ENCODE results near the gene KCNB1. TPM values are rescaled to one million over a fixed set of nuclear protein-coding genes. Genes with fewer than 3 reads are reported as not detected.
A peak's percentile ranks its signal among the peaks of the same experiment; 100 is the strongest.

Gene KCNB1
- total RNA-seq, 4 donors from 2014 or later: 3.9 to 11.7 (median 6.7) TPM

DNA sequence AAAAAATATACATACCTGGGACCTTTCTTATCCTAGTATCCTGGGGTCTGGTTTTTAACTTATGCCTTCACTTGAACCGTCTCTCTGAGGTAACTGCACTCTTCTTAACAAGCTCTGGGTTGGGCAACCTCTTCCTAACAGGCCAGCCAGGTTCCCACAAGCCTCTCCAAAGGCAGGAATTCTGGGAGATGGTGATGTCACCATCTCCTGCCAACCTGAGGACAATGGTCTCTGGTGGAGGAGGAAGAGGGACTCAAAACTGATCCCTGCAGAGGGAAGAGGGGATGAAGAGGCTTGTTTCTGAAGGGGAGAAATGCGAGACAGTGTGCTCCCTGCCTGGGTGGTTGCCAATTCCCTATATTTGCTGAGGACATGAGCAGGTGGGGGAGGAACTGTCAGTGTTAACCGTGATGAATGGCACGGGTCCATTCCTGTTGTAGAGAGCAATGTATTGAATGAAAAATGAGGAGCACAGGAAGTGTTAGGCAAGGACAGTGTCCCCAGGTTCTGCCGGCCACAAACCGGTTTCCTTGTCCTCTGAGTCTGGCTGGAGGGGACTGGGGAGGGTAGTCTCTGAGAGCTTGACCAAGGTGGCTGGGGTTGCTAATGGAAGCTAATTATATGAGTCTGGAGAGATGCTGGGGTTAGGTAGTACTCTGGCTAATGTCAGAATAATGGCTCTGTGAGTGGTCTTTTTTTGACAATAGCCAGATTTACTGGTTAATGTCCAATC lies 95.5 kb downstream of the KCNB1 start:
- peak overlapping the region in 1 of 4 donors; percentile 6 for H3K27ac ChIP-seq
- H3K4me3 ChIP-seq: no peak overlapping the region
- 58 to 63% methylated on average over 6 of the region's 6 CpGs for WGBS, 2 donors
- TF ChIP-seq EP300 (IDR thresholded peaks at IDR 0.05) (no peak), POLR2A (IDR thresholded peaks at IDR 0.05) (no peak)
- TF ChIP-seq, protein P1, sequence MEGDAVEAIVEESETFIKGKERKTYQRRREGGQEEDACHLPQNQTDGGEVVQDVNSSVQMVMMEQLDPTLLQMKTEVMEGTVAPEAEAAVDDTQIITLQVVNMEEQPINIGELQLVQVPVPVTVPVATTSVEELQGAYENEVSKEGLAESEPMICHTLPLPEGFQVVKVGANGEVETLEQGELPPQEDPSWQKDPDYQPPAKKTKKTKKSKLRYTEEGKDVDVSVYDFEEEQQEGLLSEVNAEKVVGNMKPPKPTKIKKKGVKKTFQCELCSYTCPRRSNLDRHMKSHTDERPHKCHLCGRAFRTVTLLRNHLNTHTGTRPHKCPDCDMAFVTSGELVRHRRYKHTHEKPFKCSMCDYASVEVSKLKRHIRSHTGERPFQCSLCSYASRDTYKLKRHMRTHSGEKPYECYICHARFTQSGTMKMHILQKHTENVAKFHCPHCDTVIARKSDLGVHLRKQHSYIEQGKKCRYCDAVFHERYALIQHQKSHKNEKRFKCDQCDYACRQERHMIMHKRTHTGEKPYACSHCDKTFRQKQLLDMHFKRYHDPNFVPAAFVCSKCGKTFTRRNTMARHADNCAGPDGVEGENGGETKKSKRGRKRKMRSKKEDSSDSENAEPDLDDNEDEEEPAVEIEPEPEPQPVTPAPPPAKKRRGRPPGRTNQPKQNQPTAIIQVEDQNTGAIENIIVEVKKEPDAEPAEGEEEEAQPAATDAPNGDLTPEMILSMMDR (IDR thresholded peaks at IDR 0.05): no peak
- no peaks in the 10 kb centered on the region for H3K27me3 ChIP-seq
- H3K36me3 ChIP-seq: no peaks in the 10 kb centered on the region
- DNase-seq (ENCODE audit: low spot score in 2 of 2): no peak
- H3K9me3 ChIP-seq: no peaks in the 10 kb centered on the region
- H3K4me1 ChIP-seq: peaks cover 0 to 27% (median 0%) of the 10 kb centered on the region in 4 donors

DNA sequence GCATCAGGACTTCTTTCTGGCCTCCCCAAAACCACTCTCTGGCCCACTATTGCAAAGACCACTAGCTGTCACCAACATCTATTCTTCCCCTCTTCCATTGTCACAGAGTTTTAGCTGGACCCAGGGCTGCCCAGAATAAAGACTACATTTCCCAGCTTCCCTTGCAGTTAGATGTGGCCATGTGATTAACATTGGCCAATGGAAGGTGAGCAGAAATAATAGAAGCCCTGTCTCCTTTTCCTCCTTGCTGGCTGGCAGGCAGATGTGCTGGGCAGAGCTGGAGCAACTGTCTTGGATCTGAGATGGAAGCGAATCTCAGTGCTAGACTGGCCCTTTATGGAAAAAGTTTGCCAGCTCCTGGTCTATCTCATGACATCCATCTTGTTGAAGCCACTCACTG lies 97.0 kb downstream of the KCNB1 start:
- peaks cover 0 to 3% of the 10 kb centered on the region in 2 donors for H3K27me3 ChIP-seq
- TF ChIP-seq, protein P1 (IDR thresholded peaks at IDR 0.05): no peak
- no peak for TF ChIP-seq EP300 (IDR thresholded peaks at IDR 0.05)
- no peak for TF ChIP-seq POLR2A (IDR thresholded peaks at IDR 0.05)
- H3K9me3 ChIP-seq: no peaks in the 10 kb centered on the region
- H3K36me3 ChIP-seq: no peaks in the 10 kb centered on the region
- H3K4me3 ChIP-seq: no peak overlapping the region
- no peak for DNase-seq (ENCODE audit: low spot score in 2 of 2)
- H3K4me1 ChIP-seq: peaks cover 0 to 37% (median 0%) of the 10 kb centered on the region in 4 donors
- H3K27ac ChIP-seq: no peak overlapping the region
- WGBS, 2 donors: 86 to 100% methylated on average over 1 of the region's 1 CpG

DNA sequence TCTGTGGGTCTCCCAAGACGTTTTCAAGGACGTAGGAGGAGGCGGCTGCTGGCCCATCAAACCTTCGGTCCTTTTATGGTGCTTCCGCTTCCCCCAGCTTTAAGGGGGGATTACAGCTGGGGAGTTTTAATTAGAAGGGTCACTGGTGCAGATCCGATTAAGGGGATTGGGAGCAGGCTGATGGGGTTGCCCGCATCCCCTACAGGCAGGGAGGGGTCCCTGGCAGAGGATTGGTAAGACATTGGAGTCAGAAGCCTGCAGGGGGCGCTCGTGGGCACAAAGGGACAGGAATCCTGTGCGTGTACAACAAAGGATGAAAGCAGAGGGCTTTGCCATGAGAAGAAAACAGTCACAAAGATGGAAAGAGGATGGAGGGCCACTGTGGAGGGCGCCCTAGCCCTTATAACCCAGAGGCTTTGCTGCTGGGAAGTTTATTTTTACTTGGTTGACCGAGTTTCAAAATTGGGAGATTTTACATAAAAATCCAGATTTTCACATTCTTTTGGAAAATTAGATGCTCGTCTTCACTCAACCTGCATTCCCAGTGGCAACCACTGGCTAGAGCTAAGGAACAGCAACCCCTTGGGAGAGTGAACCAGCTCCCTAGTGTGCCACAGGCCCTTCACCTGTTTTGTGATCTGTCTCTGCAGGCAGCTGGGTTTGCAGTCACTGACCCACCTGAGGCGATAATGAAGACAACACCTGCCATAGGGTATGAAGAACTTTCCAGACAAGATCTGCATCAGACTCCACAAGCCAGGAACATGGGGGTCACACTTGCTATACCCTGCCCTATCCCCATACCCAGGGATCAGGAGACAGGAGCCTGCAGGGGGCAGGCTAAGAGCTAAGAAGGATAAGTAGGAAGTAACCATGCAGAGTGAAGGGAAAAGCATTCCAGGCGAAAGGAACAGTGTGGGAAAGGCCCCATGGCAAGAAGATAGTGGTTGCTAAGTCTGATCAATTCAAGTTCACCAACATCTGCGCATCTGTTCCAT lies 97.7 kb downstream of the KCNB1 start:
- peak; percentile 50 to 68 for DNase-seq (ENCODE audit: low spot score in 2 of 2)
- Histone ChIP-seq H3K4me1 (peaks cover 0 to 37% (median 0%) of the 10 kb centered on the region in 4 donors), H3K27me3 (peaks cover 0 to 7% of the 10 kb centered on the region in 2 donors), H3K4me3 (no peak overlapping the region), H3K36me3 (no peaks in the 10 kb centered on the region), H3K9me3 (no peaks in the 10 kb centered on the region), H3K27ac (no peak overlapping the region)
- 45% methylated on average over 16 of the region's 16 CpGs for WGBS, 2 donors
- TF ChIP-seq EP300 (IDR thresholded peaks at IDR 0.05): no peak
- TF ChIP-seq, protein P1 (IDR thresholded peaks at IDR 0.05): peak; percentile 40 to 60 (median 48)

DNA sequence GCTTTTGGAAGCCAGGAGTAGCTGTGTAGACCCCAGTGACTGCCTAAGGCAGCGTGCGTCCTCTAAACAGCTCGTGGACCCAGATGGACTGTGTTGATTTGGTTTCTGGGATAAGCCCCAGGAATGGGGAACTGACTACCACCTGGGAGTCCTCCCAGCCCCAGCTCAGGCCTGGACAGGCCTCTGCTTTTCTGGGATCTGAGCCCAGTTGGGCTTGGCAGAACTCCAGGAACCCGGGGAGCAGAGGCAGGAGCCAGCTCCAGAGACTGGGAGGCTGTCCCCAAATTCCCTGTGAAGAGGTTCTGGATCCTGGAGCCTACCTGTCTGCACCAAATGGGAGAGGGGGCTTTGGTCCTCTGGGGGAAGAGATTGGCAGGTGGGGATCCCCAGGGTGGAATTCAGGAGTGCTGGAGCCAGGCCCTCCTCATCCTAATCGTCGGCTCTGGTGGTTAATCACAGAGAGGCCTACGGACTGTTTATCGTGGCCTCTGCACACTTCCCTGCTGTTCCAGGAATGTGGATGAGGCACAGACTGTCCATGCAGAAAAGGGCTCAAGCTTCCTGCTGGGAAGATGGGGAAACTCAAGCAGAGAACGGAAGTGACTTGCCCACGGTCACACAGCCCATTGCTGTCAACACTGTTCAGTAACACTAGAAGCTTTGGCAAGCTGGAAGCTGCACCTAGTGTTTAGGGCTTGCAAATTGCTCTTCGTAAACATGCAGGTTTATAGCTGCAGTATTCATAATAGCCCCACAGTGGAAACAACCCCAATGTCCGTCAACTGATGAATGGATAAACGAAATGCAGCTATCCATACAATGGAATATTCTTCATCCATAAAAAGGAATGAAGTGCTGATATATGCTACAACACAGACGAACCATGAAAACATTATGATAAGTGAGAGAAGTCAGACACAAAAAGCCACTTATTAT lies 100.6 kb downstream of the KCNB1 start:
- Histone ChIP-seq H3K27ac (peak overlapping the region in 1 of 4 donors; percentile 27), H3K27me3 (peaks cover 0 to 7% of the 10 kb centered on the region in 2 donors), H3K36me3 (no peaks in the 10 kb centered on the region), H3K4me1 (peaks cover 0 to 30% (median 0%) of the 10 kb centered on the region in 4 donors), H3K9me3 (no peaks in the 10 kb centered on the region), H3K4me3 (no peak overlapping the region)
- WGBS, 2 donors: 50 to 52% methylated on average over 14 of the region's 14 CpGs
- TF ChIP-seq EP300 (IDR thresholded peaks at IDR 0.05) (peak in 1 of 2 donors; percentile 59), POLR2A (IDR thresholded peaks at IDR 0.05) (no peak)
- peak; percentile 73 to 79 for DNase-seq (ENCODE audit: low spot score in 2 of 2)

DNA sequence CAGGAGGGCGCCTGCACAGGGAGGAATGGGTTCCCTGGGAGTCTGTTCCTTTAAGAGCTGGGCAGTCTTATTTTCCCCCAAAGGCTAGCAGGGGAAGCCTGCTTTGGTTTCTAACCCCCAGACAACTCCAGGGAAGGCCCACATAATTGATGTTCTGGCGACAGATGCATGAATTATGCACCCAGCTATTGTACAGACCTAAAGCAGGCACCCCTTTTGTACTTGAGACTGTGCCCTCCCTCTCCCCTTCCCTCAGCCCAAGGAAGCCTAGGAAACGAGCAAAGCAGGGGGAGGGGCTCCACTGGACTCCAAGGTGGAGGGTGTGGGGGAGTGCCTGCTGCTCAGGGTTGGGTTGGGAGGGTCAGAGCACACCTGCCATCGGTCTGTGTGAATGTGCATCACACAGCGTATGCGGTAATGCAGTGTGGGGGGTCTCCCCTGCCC lies 102.1 kb downstream of the KCNB1 start:
- Histone ChIP-seq H3K36me3 (no peaks in the 10 kb centered on the region), H3K4me3 (no peak overlapping the region), H3K9me3 (no peaks in the 10 kb centered on the region), H3K27me3 (peaks cover 0 to 7% of the 10 kb centered on the region in 2 donors), H3K4me1 (peaks cover 0 to 27% (median 0%) of the 10 kb centered on the region in 4 donors), H3K27ac (no peak overlapping the region)
- no peak for TF ChIP-seq POLR2A (IDR thresholded peaks at IDR 0.05)
- DNase-seq (ENCODE audit: low spot score in 2 of 2): no peak
- WGBS, 2 donors: 34 to 45% methylated on average over 6 of the region's 6 CpGs

Measured in tibial nerve (tissue), 4 donors.